Activated CD4-positive, alpha-beta T cell treated with anti-CD3 and anti-CD28 coated beads, Interleukin-2, amount 10 ng/mL, durations not matched to agents 7 days and 5 days (primary cell): ENCODE measurements around the gene INPP4B. TPM values are rescaled to one million over a fixed set of nuclear protein-coding genes. Genes with fewer than 3 reads are reported as not detected.

Experiments used
- CTCF ChIA-PET: fragments of 350-600 bp; sonication (Branson Sonifier 250); formaldehyde crosslinking; loops from one replicate; lab custom pipeline; 2021; ENCODE audit warnings: antibody characterized with exemption; lab: Charles Lee
- POLR2A ChIA-PET: fragments of 350-600 bp; sonication (Branson Sonifier 250); formaldehyde crosslinking; loops from one replicate; lab custom pipeline; 2021; ENCODE audit warnings: antibody characterized with exemption; lab: Charles Lee
- DNase-seq: peaks from one replicate; pipeline ENCODE4 v3.0.0-alpha.2; 2020
- H3K27ac Mint-ChIP-seq: one replicate; pipeline ENCODE4 v1.8.0; 2021; ENCODE audit warnings: mild to moderate bottlenecking, moderate library complexity, mixed read lengths
- H3K27me3 Mint-ChIP-seq: one replicate; pipeline ENCODE4 v1.8.0; 2021; ENCODE audit warnings: mixed read lengths
- H3K36me3 Mint-ChIP-seq: one replicate; pipeline ENCODE4 v1.8.0; 2021; ENCODE audit warnings: low read depth, mixed read lengths
- H3K4me1 Mint-ChIP-seq: one replicate; pipeline ENCODE4 v1.8.0; 2021; ENCODE audit warnings: mixed read lengths
- H3K4me3 Mint-ChIP-seq: one replicate; pipeline ENCODE4 v1.8.0; 2021; ENCODE audit warnings: mild to moderate bottlenecking, moderate library complexity, mixed read lengths
- H3K9me3 Mint-ChIP-seq: one replicate; pipeline ENCODE4 v1.8.0; 2021; ENCODE audit warnings: mixed read lengths
- total RNA-seq, 2 experiments: library from RNA; stranded (reverse); gene quantifications; one replicate each; pipeline ENCODE4 v1.2.3, GENCODE V29; 2021

INPP4B gene
- total RNA-seq, 2 experiments from 2014 or later = 71.6 to 79.2 TPM

GRCh38 chr4:142493255-142494110, 352.6 kb downstream of the INPP4B start:
- no peaks in the 10 kb centered on the region for H3K4me1 Mint-ChIP-seq
- H3K36me3 Mint-ChIP-seq = peaks cover 12% of the 10 kb centered on the region
- DNase-seq = no peak
- POLR2A ChIA-PET = no interaction called here
- no peaks in the 10 kb centered on the region for H3K27me3 Mint-ChIP-seq
- H3K9me3 Mint-ChIP-seq = peaks cover 20% of the 10 kb centered on the region
- no peak overlapping the region for H3K4me3 Mint-ChIP-seq
- no peak overlapping the region for H3K27ac Mint-ChIP-seq
- CTCF ChIA-PET = no interaction called here

GRCh38 chr4:142485452-142485851, 360.6 kb downstream of the INPP4B start:
- ChIA-PET POLR2A (no interaction called here), CTCF (interaction anchor here (1.1 kb wide), 1 partner anchor 12 kb away, joined by 3 read pairs; no protein-coding TSS in a partner anchor)
- Mint-ChIP-seq H3K27me3 (no peaks in the 10 kb centered on the region), H3K4me1 (no peaks in the 10 kb centered on the region), H3K27ac (no peak overlapping the region), H3K4me3 (no peak overlapping the region), H3K36me3 (peaks cover 5% of the 10 kb centered on the region), H3K9me3 (peaks cover 3% of the 10 kb centered on the region)
- DNase-seq = no peak

GRCh38 chr4:142480244-142480643, 365.9 kb downstream of the INPP4B start:
- Mint-ChIP-seq H3K36me3 (peaks cover 2% of the 10 kb centered on the region), H3K27ac (no peak overlapping the region), H3K27me3 (no peaks in the 10 kb centered on the region), H3K4me1 (peaks cover 9% of the 10 kb centered on the region), H3K4me3 (no peak overlapping the region), H3K9me3 (peaks cover 4% of the 10 kb centered on the region)
- POLR2A ChIA-PET = no interaction called here
- no peak for DNase-seq
- CTCF ChIA-PET = no interaction called here

GRCh38 chr4:142475663-142476062, 370.4 kb downstream of the INPP4B start:
- peaks cover 4% of the 10 kb centered on the region for H3K9me3 Mint-ChIP-seq
- H3K4me1 Mint-ChIP-seq = peaks cover 20% of the 10 kb centered on the region
- peaks cover 4% of the 10 kb centered on the region for H3K36me3 Mint-ChIP-seq
- no peak overlapping the region for H3K27ac Mint-ChIP-seq
- no peak overlapping the region for H3K4me3 Mint-ChIP-seq
- ChIA-PET POLR2A (no interaction called here), CTCF (interaction anchor here (1.2 kb wide), 1 partner anchor 59 kb away, joined by 3 read pairs; no protein-coding TSS in a partner anchor)
- no peaks in the 10 kb centered on the region for H3K27me3 Mint-ChIP-seq
- no peak for DNase-seq

GRCh38 chr4:142474398-142475087, 371.6 kb downstream of the INPP4B start:
- no peak overlapping the region for H3K27ac Mint-ChIP-seq
- ChIA-PET POLR2A (no interaction called here), CTCF (interaction anchor here (0.9 kb wide), 1 partner anchor 119 kb away, joined by 3 read pairs; no protein-coding TSS in a partner anchor)
- peaks cover 20% of the 10 kb centered on the region for H3K4me1 Mint-ChIP-seq
- no peak overlapping the region for H3K4me3 Mint-ChIP-seq
- H3K36me3 Mint-ChIP-seq = peaks cover 4% of the 10 kb centered on the region
- no peaks in the 10 kb centered on the region for H3K27me3 Mint-ChIP-seq
- DNase-seq = no peak
- H3K9me3 Mint-ChIP-seq = peaks cover 4% of the 10 kb centered on the region

- peaks cover 20% of the 10 kb centered on the region for H3K4me1 Mint-ChIP-seq
Measured at GRCh38 chr4:142473960-142474338, 372.2 kb downstream of the INPP4B start.

GRCh38 chr4:142473218-142473959, 372.7 kb downstream of the INPP4B start:
- Mint-ChIP-seq H3K27me3 (no peaks in the 10 kb centered on the region), H3K36me3 (peaks cover 4% of the 10 kb centered on the region), H3K4me1 (peaks cover 20% of the 10 kb centered on the region), H3K9me3 (peaks cover 4% of the 10 kb centered on the region), H3K27ac (no peak overlapping the region), H3K4me3 (no peak overlapping the region)
- DNase-seq = no peak
- CTCF ChIA-PET = interaction anchor here (0.6 to 0.8 kb wide), 2 partner anchors 13 to 950 kb away, joined by 3 read pairs; no protein-coding TSS in a partner anchor
- POLR2A ChIA-PET = no interaction called here

More at GRCh38 chr4:142473960-142474338, 372.2 kb downstream of the INPP4B start:
- Mint-ChIP-seq H3K27me3 (no peaks in the 10 kb centered on the region), H3K9me3 (peaks cover 4% of the 10 kb centered on the region), H3K36me3 (peaks cover 4% of the 10 kb centered on the region), H3K4me3 (no peak overlapping the region), H3K27ac (no peak overlapping the region)
- no peak for DNase-seq
- ChIA-PET CTCF (interaction anchor here (0.6 to 0.9 kb wide), 3 partner anchors 13 to 949 kb away, joined by 3 read pairs; no protein-coding TSS in a partner anchor), POLR2A (no interaction called here)

GRCh38 chr4:142467088-142467487, 379.0 kb downstream of the INPP4B start:
- POLR2A ChIA-PET = interaction anchor here (0.6 kb wide), 1 partner anchor 17 kb away, joined by 3 read pairs; no protein-coding TSS in a partner anchor

GRCh38 chr4:142465526-142465925, 380.6 kb downstream of the INPP4B start:
- Mint-ChIP-seq H3K4me1 (peaks cover 5% of the 10 kb centered on the region), H3K9me3 (peaks cover 17% of the 10 kb centered on the region), H3K27me3 (no peaks in the 10 kb centered on the region), H3K4me3 (no peak overlapping the region), H3K27ac (no peak overlapping the region), H3K36me3 (peaks cover 4% of the 10 kb centered on the region)
- DNase-seq = no peak
- ChIA-PET CTCF (no interaction called here), POLR2A (no interaction called here)

More at GRCh38 chr4:142467088-142467487, 379.0 kb downstream of the INPP4B start:
- Mint-ChIP-seq H3K9me3 (peaks cover 17% of the 10 kb centered on the region), H3K4me1 (peaks cover 5% of the 10 kb centered on the region), H3K27ac (no peak overlapping the region), H3K4me3 (no peak overlapping the region), H3K27me3 (no peaks in the 10 kb centered on the region), H3K36me3 (peaks cover 6% of the 10 kb centered on the region)
- DNase-seq = no peak
- CTCF ChIA-PET = interaction anchor here (1.2 kb wide), 1 partner anchor 11 kb away, joined by 4 read pairs; no protein-coding TSS in a partner anchor

- H3K36me3 Mint-ChIP-seq = peaks cover 4% of the 10 kb centered on the region
- H3K27me3 Mint-ChIP-seq = no peaks in the 10 kb centered on the region
- H3K4me3 Mint-ChIP-seq = no peak overlapping the region
- ChIA-PET CTCF (interaction anchor here (1.5 kb wide), 1 partner anchor 10 kb away, joined by 5 read pairs; no protein-coding TSS in a partner anchor), POLR2A (no interaction called here)
- peaks cover 17% of the 10 kb centered on the region for H3K9me3 Mint-ChIP-seq
- no peak overlapping the region for H3K27ac Mint-ChIP-seq
- H3K4me1 Mint-ChIP-seq = peaks cover 5% of the 10 kb centered on the region
- no peak for DNase-seq
Measured at GRCh38 chr4:142463206-142463605, 382.9 kb downstream of the INPP4B start.

- Mint-ChIP-seq H3K27me3 (no peaks in the 10 kb centered on the region), H3K36me3 (peaks cover 4% of the 10 kb centered on the region), H3K27ac (no peak overlapping the region), H3K4me1 (no peaks in the 10 kb centered on the region), H3K4me3 (no peak overlapping the region), H3K9me3 (peaks cover 11% of the 10 kb centered on the region)
- no peak for DNase-seq
- POLR2A ChIA-PET = no interaction called here
- CTCF ChIA-PET = interaction anchor here (1.0 kb wide), 1 partner anchor 8 kb away, joined by 3 read pairs; no protein-coding TSS in a partner anchor
Measured at GRCh38 chr4:142452161-142452855, 393.8 kb downstream of the INPP4B start.
